ENCODE data around the gene KCNMA1.

The KCNMA1 gene

DNA sequence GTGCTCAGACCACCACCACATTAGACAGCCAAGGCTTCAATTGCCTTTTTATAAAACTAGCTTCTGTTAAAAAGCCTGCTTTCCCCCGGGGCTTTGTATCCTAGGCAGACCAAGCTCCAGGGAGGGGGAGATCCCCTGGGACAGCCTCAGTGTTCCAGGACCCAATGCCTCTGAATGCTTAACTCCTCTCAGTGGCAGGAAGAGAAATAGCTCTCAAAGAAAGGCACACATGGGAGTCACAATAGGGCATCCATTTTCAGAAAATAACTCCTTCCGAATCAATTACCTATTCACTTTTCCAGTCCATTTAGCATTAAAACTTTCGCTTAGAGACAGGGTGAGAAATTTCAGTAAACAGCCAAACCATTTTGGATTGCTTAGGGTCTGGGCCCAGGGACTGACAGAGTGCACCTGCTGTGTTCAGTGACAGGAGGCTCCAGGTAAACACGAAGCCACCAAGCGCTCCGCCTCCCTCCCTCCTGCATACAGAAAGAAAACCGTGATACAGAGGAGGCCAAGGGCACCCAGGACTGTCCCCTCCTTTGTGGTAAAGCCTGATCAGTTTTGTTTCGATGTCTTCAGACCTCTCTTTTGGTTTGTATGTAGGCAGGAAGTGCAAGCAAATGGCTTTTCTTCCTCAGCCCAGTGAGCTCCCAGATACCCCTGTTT, 599.7 kb downstream of the KCNMA1 start:
- H3K4me2 ChIP-seq (ENCODE audit: low read length): no peak overlapping the region
- H3K79me2 ChIP-seq: no peaks in the 10 kb centered on the region
- TF ChIP-seq, protein P1, sequence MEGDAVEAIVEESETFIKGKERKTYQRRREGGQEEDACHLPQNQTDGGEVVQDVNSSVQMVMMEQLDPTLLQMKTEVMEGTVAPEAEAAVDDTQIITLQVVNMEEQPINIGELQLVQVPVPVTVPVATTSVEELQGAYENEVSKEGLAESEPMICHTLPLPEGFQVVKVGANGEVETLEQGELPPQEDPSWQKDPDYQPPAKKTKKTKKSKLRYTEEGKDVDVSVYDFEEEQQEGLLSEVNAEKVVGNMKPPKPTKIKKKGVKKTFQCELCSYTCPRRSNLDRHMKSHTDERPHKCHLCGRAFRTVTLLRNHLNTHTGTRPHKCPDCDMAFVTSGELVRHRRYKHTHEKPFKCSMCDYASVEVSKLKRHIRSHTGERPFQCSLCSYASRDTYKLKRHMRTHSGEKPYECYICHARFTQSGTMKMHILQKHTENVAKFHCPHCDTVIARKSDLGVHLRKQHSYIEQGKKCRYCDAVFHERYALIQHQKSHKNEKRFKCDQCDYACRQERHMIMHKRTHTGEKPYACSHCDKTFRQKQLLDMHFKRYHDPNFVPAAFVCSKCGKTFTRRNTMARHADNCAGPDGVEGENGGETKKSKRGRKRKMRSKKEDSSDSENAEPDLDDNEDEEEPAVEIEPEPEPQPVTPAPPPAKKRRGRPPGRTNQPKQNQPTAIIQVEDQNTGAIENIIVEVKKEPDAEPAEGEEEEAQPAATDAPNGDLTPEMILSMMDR (IDR thresholded peaks at IDR 0.05): no peak
- no peak overlapping the region for H2AFZ ChIP-seq
- H3K27me3 ChIP-seq (ENCODE audit: control insufficient read depth, insufficient read depth, low read length): no peaks in the 10 kb centered on the region
- H3K27ac ChIP-seq: no peak overlapping the region
- no peak overlapping the region for H3K4me3 ChIP-seq (ENCODE audit: low read depth, low read length)
- no peaks in the 10 kb centered on the region for H3K9me3 ChIP-seq (ENCODE audit: control insufficient read depth, low read length)
- no peaks in the 10 kb centered on the region for H3K4me1 ChIP-seq
- H3K36me3 ChIP-seq (ENCODE audit: control insufficient read depth, insufficient read depth, low read length): no peaks in the 10 kb centered on the region
- no peak overlapping the region for H3K9ac ChIP-seq

DNA sequence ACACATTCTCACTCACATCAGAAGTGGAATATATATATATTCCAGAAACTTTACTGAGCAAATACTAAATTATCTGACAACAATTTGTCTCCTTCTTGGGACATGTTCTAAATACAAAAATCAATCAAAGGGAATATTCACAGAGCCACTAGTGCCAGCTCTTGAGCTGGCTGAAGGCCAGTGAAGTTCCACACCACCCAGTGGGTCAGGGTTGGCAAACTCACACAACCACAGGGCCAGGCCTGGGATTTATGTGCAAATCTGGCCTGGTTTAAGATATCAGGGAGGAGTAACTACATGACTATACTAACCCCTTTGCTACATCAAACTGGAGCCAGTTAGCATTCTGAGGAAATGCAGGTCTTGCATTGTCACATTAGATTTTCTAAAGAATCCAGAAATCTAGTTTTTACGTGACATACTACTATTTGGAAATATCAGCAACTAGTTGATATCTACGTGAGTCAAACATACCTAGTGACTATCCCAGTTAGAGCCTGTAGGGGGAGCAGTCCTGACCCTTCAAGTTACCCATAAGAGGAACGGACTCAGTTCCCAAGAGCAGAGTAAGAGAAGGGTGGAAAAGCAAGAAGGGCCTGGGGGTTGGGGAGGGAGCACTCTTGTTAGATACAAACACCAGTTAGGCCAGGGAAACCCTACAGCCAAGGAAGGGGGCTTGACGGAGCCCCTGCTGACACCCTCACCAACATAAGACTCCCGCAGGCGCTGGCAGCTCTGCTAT, 600.4 kb downstream of the KCNMA1 start:
- TF ChIP-seq, protein P1 (IDR thresholded peaks at IDR 0.05): no peak
- Histone ChIP-seq H3K36me3 (ENCODE audit: control insufficient read depth, insufficient read depth, low read length) (no peaks in the 10 kb centered on the region), H3K27ac (no peak overlapping the region), H2AFZ (no peak overlapping the region), H3K4me2 (ENCODE audit: low read length) (no peak overlapping the region), H3K79me2 (no peaks in the 10 kb centered on the region), H3K9me3 (ENCODE audit: control insufficient read depth, low read length) (no peaks in the 10 kb centered on the region), H3K9ac (no peak overlapping the region), H3K4me3 (ENCODE audit: low read depth, low read length) (no peak overlapping the region), H3K27me3 (ENCODE audit: control insufficient read depth, insufficient read depth, low read length) (no peaks in the 10 kb centered on the region), H3K4me1 (no peaks in the 10 kb centered on the region)

DNA sequence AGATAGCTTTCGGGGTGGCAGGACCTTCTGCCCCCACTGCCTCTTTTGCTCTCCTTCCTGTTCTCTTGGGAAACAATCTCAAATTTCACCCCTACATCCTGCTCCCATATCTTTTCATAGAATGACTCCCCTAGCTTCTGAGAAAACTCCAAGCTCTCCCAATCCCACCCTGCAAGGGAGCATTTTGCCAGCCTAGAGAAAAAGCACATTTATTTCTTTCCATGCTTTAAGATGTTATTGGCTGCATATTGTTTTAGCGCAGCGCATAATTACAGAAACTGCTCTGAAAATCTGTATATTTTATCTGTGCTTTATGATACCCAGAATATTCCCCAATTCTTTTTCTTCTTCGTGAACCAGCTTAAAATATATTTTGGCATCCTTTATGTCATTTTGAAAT, 601.3 kb downstream of the KCNMA1 start:
- Histone ChIP-seq H3K27ac (no peak overlapping the region), H2AFZ (no peak overlapping the region), H3K4me1 (no peaks in the 10 kb centered on the region), H3K79me2 (no peaks in the 10 kb centered on the region), H3K9me3 (ENCODE audit: control insufficient read depth, low read length) (no peaks in the 10 kb centered on the region), H3K4me2 (ENCODE audit: low read length) (no peak overlapping the region), H3K9ac (no peak overlapping the region), H3K36me3 (ENCODE audit: control insufficient read depth, insufficient read depth, low read length) (no peaks in the 10 kb centered on the region), H3K4me3 (ENCODE audit: low read depth, low read length) (no peak overlapping the region), H3K27me3 (ENCODE audit: control insufficient read depth, insufficient read depth, low read length) (no peaks in the 10 kb centered on the region)
- TF ChIP-seq, protein P1 (IDR thresholded peaks at IDR 0.05): no peak

DNA sequence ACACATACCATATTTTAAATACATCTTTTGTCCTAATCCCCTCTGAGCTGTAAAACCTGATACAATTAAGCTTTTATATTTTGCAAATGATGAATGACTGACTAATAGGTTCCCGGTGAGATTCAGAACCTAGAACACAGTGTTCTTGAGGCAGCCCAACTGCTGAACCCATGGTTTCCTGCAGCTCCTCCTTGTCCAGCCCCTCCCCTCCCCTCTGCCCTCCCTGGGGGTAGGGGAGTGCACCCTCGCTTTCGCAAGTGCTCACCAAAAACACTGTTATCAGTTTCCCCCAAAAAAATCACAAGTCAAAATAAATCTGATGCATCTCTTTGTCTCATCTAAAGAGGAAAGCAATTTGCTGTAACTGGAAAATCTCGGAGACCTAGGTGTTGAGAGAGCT, 602.8 kb downstream of the KCNMA1 start:
- no peaks in the 10 kb centered on the region for H3K4me1 ChIP-seq

More for the DNA sequence above, 602.8 kb downstream of the KCNMA1 start:
- H3K4me3 ChIP-seq (ENCODE audit: low read depth, low read length): no peak overlapping the region
- TF ChIP-seq, protein P1 (IDR thresholded peaks at IDR 0.05): no peak
- no peak overlapping the region for H3K4me2 ChIP-seq (ENCODE audit: low read length)
- H3K36me3 ChIP-seq (ENCODE audit: control insufficient read depth, insufficient read depth, low read length): no peaks in the 10 kb centered on the region
- no peaks in the 10 kb centered on the region for H3K9me3 ChIP-seq (ENCODE audit: control insufficient read depth, low read length)
- H3K79me2 ChIP-seq: no peaks in the 10 kb centered on the region
- no peak overlapping the region for H3K27ac ChIP-seq
- no peak overlapping the region for H3K9ac ChIP-seq
- H3K27me3 ChIP-seq (ENCODE audit: control insufficient read depth, insufficient read depth, low read length): no peaks in the 10 kb centered on the region
- no peak overlapping the region for H2AFZ ChIP-seq

Measured in parathyroid adenoma (tissue), 2 donors.